GM12892 (cell line): ENCODE data around the gene GRK7.
"Not testable (repeated sequence)": the region's sequence is repeated elsewhere in the genome, so short reads cannot be mapped to it uniquely, and the experiment has no call there.

Experiments used
- DNase-seq: peaks from one replicate; pipeline ENCODE4 v3.0.0; 2011; ENCODE audit not compliant: insufficient read length
- FAIRE-seq: peaks from 2 replicates; lab custom pipeline; 2011; peaks lifted over from hg19 to GRCh38; lab: Jason Lieb, UNC
- POLR2A ChIP-seq: IDR thresholded peaks from 2 replicates; pipeline ENCODE4 v1.6.1; 2011; ENCODE audit warnings: low read depth, low read length, control low read depth
- POLR2AphosphoS5 ChIP-seq: IDR thresholded peaks from 2 replicates; pipeline ENCODE4 v1.6.1; 2011; ENCODE audit warnings: low read depth, low read length, control low read depth
- TAF1 ChIP-seq: IDR thresholded peaks from 2 replicates; pipeline ENCODE4 v1.6.1; 2011; ENCODE audit warnings: low read depth, mild to moderate bottlenecking, control low read depth, low read length, borderline replicate concordance

The GRK7 gene

DNA sequence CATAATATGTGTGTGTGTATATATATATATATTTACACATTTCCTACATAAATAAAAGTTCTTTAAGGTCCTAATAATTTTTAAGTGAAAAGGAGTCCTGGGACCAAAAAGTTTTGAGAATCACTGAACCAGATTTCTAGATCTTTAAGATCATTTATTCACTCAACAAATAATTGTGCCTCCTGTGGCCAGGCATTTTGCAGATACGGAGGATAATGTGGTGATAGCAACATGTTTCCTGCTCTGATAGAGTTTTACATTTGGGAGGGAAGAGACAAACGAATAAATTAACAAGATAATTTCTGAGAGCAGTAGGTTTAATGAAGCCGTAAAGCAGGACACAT, 25.6 kb upstream of the GRK7 start:
- DNase-seq (no peak), FAIRE-seq (no peak)
- TF ChIP-seq TAF1 = no peak
- TF ChIP-seq POLR2A = no peak
- TF ChIP-seq POLR2AphosphoS5 = no peak

DNA sequence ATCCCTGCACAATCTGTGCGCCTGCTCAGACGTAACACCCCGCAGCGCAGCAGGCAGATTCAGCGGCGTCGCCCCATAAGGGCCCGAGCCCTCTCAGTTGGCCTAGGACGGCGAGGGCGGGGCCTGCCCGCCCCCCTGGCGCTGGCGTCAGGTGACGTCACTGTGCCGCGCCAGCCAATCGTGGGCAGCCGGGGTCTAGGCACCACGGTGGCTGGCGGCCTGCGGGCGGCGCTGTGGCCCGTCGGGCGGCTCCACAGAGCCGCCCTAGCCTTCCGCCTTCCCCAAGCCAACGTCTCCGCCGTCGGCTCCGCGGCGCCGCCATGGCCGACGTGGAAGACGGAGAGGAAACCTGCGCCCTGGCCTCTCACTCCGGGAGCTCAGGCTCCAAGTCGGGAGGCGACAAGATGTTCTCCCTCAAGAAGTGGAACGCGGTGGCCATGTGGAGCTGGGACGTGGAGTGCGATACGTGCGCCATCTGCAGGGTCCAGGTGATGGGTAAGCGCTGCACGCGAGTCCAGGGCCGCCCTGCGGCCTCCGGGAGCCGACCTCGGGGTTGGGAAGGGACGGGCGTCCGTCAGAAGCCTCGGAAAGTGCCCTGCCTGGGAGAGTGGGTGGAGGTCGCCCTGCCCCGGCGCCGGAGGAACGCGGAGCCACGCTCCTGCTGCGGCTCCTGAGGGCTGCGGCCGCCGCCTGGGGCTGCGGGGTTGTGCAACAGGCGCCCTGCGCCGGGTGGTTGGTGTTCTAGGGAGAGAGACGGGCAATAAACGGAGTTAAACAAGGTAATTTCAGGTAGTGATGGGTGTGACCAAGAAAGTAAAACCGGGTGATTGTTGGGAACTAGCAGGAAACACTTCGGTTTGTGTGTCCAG, 25.0 kb upstream of the GRK7 start, which contains the start of gene RNF7:
RNF7 (plus strand) TSS at position 277 of the 869 bp plus-strand sequence; CDS start at position 321, 44 bp downstream.
- FAIRE-seq (peak; percentile 98), DNase-seq (peak; percentile 70)
- TF ChIP-seq POLR2AphosphoS5 (peak; percentile 80; the same call in 1 of the 2 replicates), POLR2A (peak; percentile 89), TAF1 (peak; percentile 70; the same call in 1 of the 2 replicates)

DNA sequence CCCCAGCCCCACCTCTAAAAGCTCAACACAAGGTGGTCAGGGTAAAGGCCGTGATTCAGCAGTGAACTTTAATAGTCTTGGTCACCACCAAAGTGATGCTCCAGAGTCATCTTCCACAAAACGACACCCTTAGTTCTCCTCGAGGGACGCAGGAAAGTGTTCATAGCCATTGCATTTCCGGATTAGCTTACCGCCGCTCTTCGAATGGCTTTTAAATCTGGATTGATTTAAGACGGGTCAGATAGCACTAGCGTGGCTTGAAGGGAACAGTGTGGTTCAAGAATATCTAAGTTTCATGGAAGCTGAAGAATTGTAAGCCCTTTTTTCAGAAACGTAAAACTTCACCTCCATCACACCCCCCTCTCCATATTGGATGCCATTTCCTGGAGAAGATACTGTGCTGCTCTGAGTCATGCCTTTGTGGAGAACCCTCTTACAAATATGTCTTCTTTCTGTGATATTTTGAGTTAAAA, 24.3 kb upstream of the GRK7 start:
- DNase-seq (no peak), FAIRE-seq (peak; percentile 89)
- TF ChIP-seq POLR2AphosphoS5 = no peak
- TF ChIP-seq POLR2A = no peak
- TF ChIP-seq TAF1 = no peak

DNA sequence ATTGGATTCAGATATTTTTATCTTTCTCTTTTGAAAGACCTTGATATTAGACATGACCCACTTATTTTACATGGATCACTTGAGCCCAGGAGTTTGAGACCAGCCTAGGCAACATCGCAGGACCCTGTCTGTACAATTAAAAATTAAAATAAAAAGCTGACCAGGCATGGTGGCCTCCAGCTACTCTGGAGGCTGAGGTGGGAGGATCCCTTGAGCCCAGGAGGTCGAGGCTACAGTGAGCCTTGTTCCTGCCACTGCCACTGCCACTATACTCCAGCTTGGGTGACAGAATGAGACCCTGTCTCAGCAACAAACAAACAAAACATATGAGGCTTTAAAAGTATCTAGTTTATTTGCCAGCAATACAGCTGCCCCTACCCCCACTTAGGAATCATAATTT, 23.5 kb upstream of the GRK7 start:
- peak; percentile 24 for FAIRE-seq

DNA sequence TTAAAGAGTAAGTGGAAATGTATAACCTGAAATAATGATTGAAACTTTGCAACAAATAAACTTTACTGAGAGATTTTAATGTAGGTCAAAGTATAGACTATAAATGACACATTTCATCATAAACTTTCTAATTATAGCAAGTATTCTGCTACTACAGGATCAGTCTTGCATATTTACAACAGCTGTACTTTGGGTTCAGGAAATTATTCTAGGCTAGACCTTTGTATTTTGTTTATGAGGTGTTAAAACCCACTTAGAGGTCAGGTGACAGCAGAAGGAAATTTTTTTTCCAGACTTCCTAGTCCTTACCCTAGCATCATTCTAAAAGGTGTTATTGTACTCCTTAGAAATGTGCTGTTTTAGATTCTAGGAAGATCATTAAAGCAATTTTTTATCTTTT, 22.9 kb upstream of the GRK7 start:
- FAIRE-seq (no peak), DNase-seq (no peak)
- TF ChIP-seq POLR2AphosphoS5 = no peak
- TF ChIP-seq POLR2A = no peak
- TF ChIP-seq TAF1 = no peak

More for the DNA sequence above, 23.5 kb upstream of the GRK7 start:
- no peak for TF ChIP-seq POLR2AphosphoS5
- TF ChIP-seq POLR2A = no peak
- no peak for TF ChIP-seq TAF1
- no peak for DNase-seq

DNA sequence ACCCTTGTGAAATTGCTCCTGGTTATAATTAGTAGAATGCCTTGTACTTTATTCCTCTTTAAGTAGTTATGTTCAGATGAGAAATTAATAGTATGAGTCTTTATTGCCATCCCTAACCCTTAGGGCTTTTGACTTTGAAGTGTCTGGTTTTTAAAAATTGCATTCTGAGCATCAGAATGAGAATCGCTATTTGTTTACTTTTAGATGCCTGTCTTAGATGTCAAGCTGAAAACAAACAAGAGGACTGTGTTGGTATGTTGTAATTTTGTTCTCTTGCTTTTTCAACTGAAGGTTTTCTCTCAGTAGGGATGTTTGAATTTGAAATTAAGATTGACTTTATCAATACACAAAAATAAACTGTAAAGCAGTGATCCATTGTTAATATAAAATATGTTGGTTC, 19.9 kb upstream of the GRK7 start:
- DNase-seq (no peak), FAIRE-seq (no peak)
- no peak for TF ChIP-seq POLR2A
- TF ChIP-seq TAF1 = no peak
- no peak for TF ChIP-seq POLR2AphosphoS5

DNA sequence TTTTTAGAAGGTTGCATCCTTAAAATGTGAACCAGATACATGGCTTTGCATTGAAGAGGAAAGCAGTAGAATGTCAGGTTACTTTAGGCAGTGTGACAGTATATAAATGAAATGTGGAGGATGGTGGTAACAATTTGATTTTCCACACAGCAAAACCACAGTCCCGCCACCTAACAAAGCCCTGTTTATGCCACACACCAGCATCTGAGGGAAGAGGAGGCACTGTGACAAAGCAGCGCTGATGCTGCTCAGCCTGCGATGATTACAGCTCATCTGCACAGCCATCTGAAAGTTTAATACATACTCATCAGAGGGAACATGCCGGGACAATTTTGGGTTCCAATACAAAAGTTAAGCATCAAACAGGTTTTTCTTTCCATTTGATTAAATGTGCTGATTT, 16.2 kb upstream of the GRK7 start:
- TF ChIP-seq POLR2A = no peak
- no peak for TF ChIP-seq TAF1
- TF ChIP-seq POLR2AphosphoS5 = no peak
- DNase-seq (no peak), FAIRE-seq (no peak)

DNA sequence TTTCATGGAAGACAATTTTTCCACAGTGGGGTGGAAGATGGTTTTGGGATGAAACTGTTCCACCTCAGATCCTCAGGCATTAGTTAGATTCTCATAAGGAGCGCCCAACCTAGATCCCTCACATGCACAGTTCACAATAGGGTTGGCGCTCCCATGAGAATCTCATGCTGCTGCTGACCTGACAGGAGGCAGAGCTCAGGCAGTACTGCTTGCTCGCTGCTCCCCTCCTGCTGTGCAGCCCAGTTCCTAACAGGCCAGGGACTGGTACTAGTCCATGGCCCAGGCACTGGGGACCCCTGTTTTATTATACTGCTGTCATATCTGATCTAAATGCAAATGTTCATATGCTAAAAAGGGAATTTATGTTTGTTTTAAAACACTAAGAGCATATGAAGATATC, 9.8 kb upstream of the GRK7 start:
- TF ChIP-seq TAF1 (no peak), POLR2A (no peak), POLR2AphosphoS5 (no peak)
- DNase-seq (no peak), FAIRE-seq (no peak)

DNA sequence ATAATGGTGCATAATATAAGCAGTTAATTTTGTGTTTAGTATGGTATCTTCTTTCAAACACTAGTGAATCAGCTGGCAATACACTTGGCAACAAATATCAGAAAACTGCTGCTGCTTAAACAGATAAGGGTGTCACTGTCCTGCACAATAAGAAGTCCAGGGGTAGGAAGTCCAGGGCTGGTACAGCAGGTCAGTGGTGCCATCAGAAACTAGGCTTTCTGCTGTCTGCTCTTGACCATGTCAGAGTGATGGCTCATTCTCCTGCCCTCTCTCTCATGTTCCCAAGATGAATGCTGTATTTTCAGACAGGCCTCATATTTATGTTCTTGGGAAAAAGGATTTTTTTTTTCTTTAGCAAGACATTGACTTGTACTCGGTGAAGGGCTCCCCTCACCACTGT, 9.2 kb upstream of the GRK7 start:
- no peak for DNase-seq
- TF ChIP-seq POLR2AphosphoS5 = no peak
- TF ChIP-seq TAF1 = no peak
- no peak for TF ChIP-seq POLR2A
- no peak for FAIRE-seq

DNA sequence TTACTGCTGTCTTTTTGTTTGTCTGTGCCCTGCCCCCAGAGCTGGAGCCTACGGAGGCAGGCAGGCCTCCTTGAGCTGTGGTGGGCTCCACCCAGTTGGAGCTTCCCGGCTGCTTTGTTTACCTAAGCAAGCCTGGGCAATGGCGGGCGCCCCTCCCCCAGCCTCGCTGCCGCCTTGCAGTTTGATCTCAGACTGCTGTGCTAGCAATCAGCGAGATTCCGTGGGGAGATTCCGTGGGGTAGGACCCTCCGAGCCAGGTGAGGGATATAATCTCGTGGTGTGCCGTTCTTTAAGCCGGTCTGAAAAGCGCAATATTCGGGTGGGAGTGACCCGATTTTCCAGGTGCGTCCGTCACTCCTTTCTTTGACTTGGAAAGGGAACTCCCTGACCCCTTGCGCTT, 656 bp upstream of the GRK7 start:
- not testable (repeated sequence) for DNase-seq, FAIRE-seq

DNA sequence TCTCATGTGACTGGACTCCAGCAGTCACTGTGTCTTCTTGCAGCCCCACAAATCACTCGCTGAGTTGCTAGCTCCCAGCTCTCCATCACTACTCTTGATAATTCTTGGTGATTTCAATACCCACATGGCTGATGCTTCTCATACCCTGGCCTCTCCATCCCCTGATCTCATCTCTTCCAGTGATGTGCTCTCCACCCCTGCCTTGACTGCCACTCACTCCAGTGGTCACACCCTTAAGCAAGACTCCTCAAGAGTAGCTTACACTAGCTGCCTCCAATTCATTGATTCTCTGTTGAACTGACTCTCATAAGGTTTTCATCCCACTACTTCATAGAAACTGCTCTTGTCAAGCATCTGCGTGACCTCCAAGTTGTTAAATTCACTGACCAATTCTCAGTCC, 837 bp downstream of the GRK7 start:
- no peak for DNase-seq
- FAIRE-seq = no peak
- TF ChIP-seq POLR2AphosphoS5 = no peak
- TF ChIP-seq TAF1 = no peak
- no peak for TF ChIP-seq POLR2A

DNA sequence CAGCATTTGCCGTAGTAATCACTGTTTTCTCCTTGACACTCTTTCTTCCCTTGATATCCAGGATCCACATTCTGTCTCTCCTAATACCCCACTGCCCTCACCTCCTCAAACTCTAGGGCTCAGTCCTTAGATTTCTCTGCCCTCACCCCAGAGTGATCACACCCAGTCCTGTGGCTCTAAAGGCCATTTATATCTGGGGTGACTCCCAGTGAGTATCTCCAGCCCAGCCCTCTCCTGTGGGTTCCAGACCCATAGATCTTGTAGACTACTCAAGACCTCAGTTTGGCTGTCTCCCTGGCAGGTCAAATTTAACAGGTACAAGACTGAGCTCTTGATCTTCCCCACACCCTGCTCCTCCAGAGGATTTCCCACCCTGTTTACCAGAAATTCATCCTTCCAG, 1.3 kb downstream of the GRK7 start:
- TF ChIP-seq POLR2AphosphoS5 (no peak), POLR2A (no peak), TAF1 (no peak)
- FAIRE-seq = no peak

DNA sequence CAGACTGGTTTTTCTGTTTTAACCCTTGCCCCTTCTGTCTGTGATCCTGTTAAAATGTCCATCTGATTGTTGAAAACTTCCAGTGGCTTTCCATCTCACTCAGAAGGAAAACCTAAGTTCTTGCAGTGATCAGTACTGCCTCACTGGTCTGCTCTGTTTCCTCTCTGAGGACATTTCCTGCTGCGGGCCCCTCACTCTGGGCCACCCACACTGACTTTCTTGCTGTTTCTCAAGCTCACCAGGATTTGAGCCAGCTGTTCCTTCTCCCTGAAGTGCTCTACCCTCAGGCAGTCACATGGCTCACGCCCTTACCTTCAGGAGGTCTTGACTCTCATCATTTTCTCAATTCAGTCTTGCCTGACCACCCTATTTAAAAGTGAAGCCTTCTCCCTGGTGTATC, 1.8 kb downstream of the GRK7 start:
- DNase-seq (no peak), FAIRE-seq (no peak)
- TF ChIP-seq POLR2A (no peak), POLR2AphosphoS5 (no peak), TAF1 (no peak)

More for the DNA sequence above, 1.3 kb downstream of the GRK7 start:
- no peak for DNase-seq
